Measurements from ENCODE around the gene CAMSAP3. TPM values are rescaled to one million over a fixed set of nuclear protein-coding genes. Genes with fewer than 3 reads are reported as not detected.

The CAMSAP3 gene
- total RNA-seq, 2 donors from 2014 or later, result 0.85 TPM; not detected in 1

GRCh38 chr19:7650148-7650547 is 54.5 kb downstream of the CAMSAP3 start:
- H3K27me3 ChIP-seq (replicated peaks; ENCODE audit: insufficient read depth), result no peaks in the 10 kb centered on the region
- ATAC-seq (ENCODE audit: insufficient number of reproducible peaks, low FRiP score, low read depth), result no peak
- peaks cover 0 to 5% of the 10 kb centered on the region in 2 donors for H3K4me1 ChIP-seq (ENCODE audit: control insufficient read depth in 1 of 2, low read depth in 2 of 2)
- H3K9me3 ChIP-seq, result no peaks in the 10 kb centered on the region
- H3K4me3 ChIP-seq, result no peak overlapping the region
- DNase-seq (ENCODE audit: low spot score), result no peak
- no peak overlapping the region for H3K27ac ChIP-seq
- no peaks in the 10 kb centered on the region for H3K36me3 ChIP-seq
- TF ChIP-seq CTCF (IDR thresholded peaks at IDR 0.05), result no peak

GRCh38 chr19:7652061-7652641 is 56.5 kb downstream of the CAMSAP3 start:
- Histone ChIP-seq H3K4me1 (ENCODE audit: control insufficient read depth in 1 of 2, low read depth in 2 of 2) (peaks cover 0 to 5% of the 10 kb centered on the region in 2 donors), H3K9me3 (no peaks in the 10 kb centered on the region), H3K36me3 (no peaks in the 10 kb centered on the region), H3K4me3 (peak overlapping the region; percentile 49), H3K27me3 (replicated peaks; ENCODE audit: insufficient read depth) (no peaks in the 10 kb centered on the region), H3K27ac (no peak overlapping the region)
- TF ChIP-seq CTCF (IDR thresholded peaks at IDR 0.05), result peak; percentile 94
- DNase-seq (ENCODE audit: low spot score) (no peak), ATAC-seq (ENCODE audit: insufficient number of reproducible peaks, low FRiP score, low read depth) (no peak)

DNA sequence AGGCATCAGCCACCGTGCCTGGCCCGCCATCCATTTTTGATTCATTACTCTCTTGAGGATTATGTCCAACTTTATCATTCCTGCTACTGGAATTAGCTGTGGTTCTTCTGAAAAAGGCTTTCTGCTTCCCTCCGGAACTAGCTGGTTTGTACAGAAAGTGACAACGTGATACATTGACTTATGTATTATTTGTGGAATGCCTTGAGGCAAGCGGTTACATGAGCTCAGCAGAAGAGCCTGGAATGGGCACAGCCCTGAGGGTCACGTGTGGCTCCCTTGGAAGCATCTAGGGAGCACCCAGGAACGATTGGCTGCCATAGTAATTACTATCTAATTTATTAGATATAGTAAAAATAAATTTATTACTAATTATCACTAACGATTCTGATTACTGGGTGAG is 58.7 kb downstream of the CAMSAP3 start:
- DNase-seq (ENCODE audit: low spot score) (no peak), ATAC-seq (ENCODE audit: insufficient number of reproducible peaks, low FRiP score, low read depth) (no peak)
- H3K27ac ChIP-seq, result no peak overlapping the region
- TF ChIP-seq CTCF (IDR thresholded peaks at IDR 0.05), result no peak
- peaks cover 0 to 5% of the 10 kb centered on the region in 2 donors for H3K4me1 ChIP-seq (ENCODE audit: control insufficient read depth in 1 of 2, low read depth in 2 of 2)
- H3K27me3 ChIP-seq (replicated peaks; ENCODE audit: insufficient read depth), result no peaks in the 10 kb centered on the region
- no peaks in the 10 kb centered on the region for H3K9me3 ChIP-seq
- no peak overlapping the region for H3K4me3 ChIP-seq
- no peaks in the 10 kb centered on the region for H3K36me3 ChIP-seq

- TF ChIP-seq CTCF (IDR thresholded peaks at IDR 0.05), result no peak
- no peak overlapping the region for H3K27ac ChIP-seq
- H3K4me1 ChIP-seq (ENCODE audit: control insufficient read depth in 1 of 2, low read depth in 2 of 2), result peaks cover 0 to 5% of the 10 kb centered on the region in 2 donors
- H3K4me3 ChIP-seq, result no peak overlapping the region
- no peak for ATAC-seq (ENCODE audit: insufficient number of reproducible peaks, low FRiP score, low read depth)
- no peaks in the 10 kb centered on the region for H3K36me3 ChIP-seq
- no peaks in the 10 kb centered on the region for H3K9me3 ChIP-seq
- DNase-seq (ENCODE audit: low spot score), result no peak
- H3K27me3 ChIP-seq (replicated peaks; ENCODE audit: insufficient read depth), result no peaks in the 10 kb centered on the region
These were observed 59.9 kb downstream of the CAMSAP3 start for GRCh38 chr19:7655581-7655980.

DNA sequence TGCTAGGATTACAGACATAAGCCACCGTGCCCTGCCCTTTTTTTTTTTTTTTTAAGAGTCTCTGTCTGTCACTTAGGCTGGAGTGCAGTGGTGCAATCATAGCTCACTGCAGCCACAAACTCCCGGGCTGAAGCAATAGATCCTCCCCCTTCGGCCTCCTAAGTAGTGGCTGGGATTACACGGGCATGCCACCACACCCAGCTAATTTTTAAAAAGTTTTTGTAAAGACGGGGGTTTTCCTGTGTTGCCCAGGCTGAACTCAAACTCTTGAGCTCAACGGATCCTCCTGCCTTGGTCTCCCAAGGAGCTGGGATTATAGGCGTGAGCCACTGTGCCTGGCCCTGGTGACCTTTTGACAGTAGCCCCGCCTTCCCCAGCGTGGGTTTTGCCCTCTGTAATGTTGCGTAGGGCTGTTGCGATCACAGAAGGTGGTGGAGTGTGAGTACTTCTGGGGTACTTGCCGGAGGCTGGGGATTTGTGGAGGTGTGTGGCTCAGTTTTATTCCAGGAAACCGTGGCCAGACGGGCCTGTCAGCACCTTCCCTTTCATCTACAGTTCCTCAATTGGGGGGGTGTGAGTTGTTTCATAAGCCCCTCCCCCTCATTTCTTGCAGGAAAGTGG is 61.6 kb downstream of the CAMSAP3 start:
- Histone ChIP-seq H3K27me3 (replicated peaks; ENCODE audit: insufficient read depth) (no peaks in the 10 kb centered on the region), H3K27ac (no peak overlapping the region), H3K9me3 (no peaks in the 10 kb centered on the region), H3K36me3 (no peaks in the 10 kb centered on the region), H3K4me3 (no peak overlapping the region), H3K4me1 (ENCODE audit: control insufficient read depth in 1 of 2, low read depth in 2 of 2) (peaks cover 0 to 3% of the 10 kb centered on the region in 2 donors)
- no peak for ATAC-seq (ENCODE audit: insufficient number of reproducible peaks, low FRiP score, low read depth)
- no peak for TF ChIP-seq CTCF (IDR thresholded peaks at IDR 0.05)
- no peak for DNase-seq (ENCODE audit: low spot score)

Data from thoracic aorta (tissue), 2 donors.